GM10847 (cell line): ENCODE data around the gene MIA.

ENCODE experiments used
- POLR2A ChIP-seq: IDR thresholded peaks from 2 replicates; pipeline ENCODE4 v1.6.1; 2011; ENCODE audit not compliant: insufficient read length; ENCODE audit errors: extremely low read depth

The MIA gene

GRCh38 chr19:40797963-40798682, 22.8 kb downstream of the MIA start:
- peak; percentile 44 for TF ChIP-seq POLR2A

GRCh38 chr19:40798683-40799557, 23.6 kb downstream of the MIA start, which contains the start of gene EGLN2:
Gene EGLN2, plus strand, starts transcription at chr19:40799191. Its CDS starts 1,382 bp downstream, at chr19:40800573.
- TF ChIP-seq POLR2A, result peak; percentile 66

GRCh38 chr19:40799558-40800338, 24.4 kb downstream of the MIA start:
- TF ChIP-seq POLR2A, result no peak

GRCh38 chr19:40800339-40800996, 25.1 kb downstream of the MIA start:
- no peak for TF ChIP-seq POLR2A

GRCh38 chr19:40800997-40801377, 25.7 kb downstream of the MIA start:
- TF ChIP-seq POLR2A, result no peak

- no peak for TF ChIP-seq POLR2A
Measured at GRCh38 chr19:40801426-40802299, 26.3 kb downstream of the MIA start.

GRCh38 chr19:40802300-40803169, 27.2 kb downstream of the MIA start:
- TF ChIP-seq POLR2A, result no peak

- TF ChIP-seq POLR2A, result no peak
Measured at GRCh38 chr19:40803170-40803856, 28.0 kb downstream of the MIA start.

GRCh38 chr19:40803857-40804782, 28.8 kb downstream of the MIA start:
- TF ChIP-seq POLR2A, result no peak

GRCh38 chr19:40804783-40805242, 29.5 kb downstream of the MIA start:
- no peak for TF ChIP-seq POLR2A

GRCh38 chr19:40805258-40805868, 30.0 kb downstream of the MIA start:
- no peak for TF ChIP-seq POLR2A
